Inflammatory macrophage treated with lipopolysaccharide for 4 hours (primary cell): ENCODE measurements around the gene DLGAP3.

Experiments
- DNase-seq: peaks from one replicate; pipeline ENCODE4 v3.0.0-alpha.2; 2020

The DLGAP3 gene

DNA sequence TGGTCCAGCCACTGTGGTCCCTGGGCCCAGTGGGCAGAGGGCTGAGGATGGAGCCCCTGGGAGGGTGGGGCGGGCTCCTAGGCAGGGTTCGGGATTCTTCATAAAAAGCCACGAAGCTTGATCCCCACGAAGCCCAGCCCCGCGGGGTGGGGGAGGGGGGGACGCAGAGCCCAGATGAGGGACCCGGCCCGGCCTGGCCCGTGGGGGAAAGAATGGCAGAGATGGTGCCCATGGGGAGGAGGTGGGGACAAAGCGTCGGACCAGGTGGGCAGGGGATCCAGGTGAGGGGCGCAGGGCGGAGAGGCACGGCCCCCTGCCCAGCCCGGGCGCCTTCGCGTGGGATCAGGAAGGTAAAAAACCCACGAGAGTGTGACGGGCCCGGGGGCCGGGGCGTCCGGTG is 63.9 kb downstream of the DLGAP3 start:
- DNase-seq: no peak

DNA sequence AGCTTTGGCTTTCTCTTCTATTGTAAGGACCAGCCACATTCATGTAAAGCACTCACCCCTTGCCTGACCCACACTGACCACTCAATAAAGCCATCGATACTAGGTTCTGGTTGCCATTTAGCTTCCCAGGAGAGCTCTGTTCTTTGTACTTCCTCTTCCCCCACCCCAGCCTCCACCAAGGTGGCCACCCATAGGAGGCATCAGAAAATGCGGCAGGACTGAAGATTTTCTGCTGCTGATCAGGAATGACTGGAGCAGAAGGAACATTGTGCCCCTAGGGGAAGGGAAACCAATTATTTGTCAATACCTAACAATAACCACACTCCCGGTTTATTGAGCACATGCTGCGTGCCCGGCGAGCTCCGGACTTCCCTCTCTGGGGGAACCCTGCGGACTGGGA is 64.7 kb downstream of the DLGAP3 start:
- DNase-seq: no peak

DNA sequence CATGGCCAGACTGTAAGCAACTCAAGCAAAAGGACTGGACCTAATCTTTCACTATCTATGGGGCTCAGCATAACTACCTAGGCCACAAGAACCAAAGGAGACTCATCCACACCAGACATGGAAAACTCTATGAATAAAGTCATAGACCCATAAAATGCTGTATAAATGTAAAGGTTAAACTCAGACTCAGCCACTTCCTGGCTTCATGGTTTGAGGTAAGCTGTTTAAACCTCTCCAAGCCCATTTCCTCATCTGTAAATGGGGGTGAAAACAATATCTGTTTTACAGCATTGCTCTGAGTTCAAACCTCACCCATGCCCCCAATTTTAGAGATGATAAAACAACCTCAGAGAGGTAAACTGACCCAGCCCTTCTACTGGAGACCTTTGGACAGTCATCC is 65.9 kb downstream of the DLGAP3 start:
- DNase-seq: no peak

DNA sequence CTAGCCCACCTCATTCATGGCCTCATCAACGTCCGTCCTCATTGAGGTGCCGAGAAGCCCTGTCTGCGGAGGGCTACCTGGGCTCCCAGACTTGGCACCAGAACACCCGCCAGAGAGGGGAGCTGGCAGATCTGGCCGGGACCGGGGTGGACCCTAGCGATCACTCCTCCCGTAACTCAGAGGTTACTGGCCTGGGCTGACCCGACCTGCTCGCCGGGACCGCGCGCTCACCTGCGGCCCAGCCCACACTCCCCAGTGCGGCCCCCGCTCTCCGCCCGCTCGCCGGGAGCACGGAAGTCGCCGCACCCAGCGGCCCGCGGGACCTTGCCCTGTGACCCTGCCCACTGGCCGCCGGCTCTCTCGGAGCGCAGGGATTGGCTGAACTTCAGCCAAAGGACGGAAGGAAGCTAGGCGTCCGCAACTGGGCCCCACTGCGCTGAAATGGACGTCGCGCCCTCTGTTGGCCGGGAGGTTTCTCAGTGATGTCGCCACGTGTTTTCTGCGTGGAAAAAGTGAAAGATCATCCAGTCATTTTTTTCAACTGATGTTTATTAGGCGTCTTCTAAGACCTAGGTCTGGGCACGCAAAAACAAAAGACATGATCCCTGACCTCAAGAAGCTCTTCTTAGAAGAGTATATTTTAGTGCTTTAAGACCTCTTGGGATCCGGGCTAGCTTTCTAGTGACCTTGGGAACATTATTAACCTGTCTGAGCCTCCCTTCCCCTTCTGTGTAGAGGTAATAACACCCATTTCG is 69.8 kb downstream of the DLGAP3 start, which contains the start of gene SMIM12:
TSS of gene SMIM12 (minus strand) at position 304 of the 755 bp plus-strand sequence. CDS start 3,772 bp downstream, outside the sequence.
- DNase-seq: peak; percentile 97

DNA sequence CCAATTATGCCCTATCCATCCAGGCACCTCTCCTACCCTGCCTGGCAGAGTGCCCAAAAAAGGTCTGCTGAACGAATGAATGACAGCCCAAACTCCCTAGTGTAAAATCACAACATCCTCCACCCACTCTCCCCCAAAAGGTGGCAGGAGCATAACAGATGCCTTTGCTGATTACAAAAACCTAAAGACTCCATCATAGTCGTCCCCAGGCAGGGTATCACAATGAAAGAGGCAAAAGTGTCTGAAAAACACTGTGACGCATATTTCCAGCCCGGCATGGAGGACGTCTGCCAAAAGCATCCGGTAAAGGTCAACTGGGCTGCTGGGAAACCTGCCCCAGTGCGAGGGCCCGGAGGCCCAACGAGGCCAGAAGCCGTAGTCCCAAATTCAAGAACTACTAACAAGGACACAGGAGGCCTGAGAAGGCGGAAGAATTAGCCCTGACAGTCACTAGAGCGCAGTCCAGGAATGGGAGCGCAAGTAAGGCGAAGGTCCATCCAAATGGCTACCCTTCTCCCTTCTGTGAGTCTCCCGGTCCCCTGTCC is 70.5 kb downstream of the DLGAP3 start:
- peak; percentile 15 for DNase-seq

DNA sequence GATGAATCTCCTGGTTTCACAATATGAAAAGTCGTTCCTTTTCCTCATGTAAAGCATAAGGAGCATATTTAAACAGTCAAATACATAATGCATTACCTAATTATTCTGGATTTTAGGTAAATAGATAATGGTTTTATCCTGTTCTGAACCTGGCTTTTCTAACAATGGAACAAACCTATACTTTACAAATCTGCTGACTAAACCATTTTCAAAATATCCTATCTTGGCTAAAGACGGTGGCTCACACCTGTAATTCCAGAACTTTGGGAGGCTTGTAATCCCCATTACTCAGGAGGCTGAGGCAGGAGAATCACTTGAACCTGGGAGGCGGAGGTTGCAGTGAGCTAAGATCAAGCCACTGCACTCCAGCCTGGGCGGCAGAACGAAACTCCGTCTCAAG is 72.8 kb downstream of the DLGAP3 start:
- DNase-seq: no peak

DNA sequence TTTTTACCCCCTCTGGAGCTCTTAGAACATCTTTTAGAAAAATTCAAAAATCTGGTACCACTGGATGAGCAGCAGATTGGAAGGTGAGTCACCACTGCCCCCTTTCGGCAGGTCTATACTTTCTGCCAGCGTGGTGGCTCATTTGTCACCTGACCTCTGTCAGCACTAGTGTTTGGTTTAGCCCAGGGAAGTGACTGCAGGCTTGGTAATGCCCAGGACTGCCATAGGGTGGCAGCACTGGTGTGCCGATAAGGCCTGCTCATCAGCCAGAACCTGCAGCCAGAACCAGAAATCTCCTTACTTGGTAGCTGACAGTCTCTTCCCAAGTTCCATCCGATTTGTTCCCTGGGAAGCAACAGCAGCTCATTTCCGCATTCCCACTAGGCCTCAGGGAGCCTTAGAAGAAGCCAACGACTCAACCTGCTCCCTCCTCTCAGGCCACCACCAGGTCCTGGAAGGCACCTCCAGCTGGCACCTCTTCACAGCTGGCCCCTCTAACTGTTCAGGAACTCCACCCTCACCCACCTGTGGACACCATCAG is 76.7 kb downstream of the DLGAP3 start:
- DNase-seq: peak; percentile 92

DNA sequence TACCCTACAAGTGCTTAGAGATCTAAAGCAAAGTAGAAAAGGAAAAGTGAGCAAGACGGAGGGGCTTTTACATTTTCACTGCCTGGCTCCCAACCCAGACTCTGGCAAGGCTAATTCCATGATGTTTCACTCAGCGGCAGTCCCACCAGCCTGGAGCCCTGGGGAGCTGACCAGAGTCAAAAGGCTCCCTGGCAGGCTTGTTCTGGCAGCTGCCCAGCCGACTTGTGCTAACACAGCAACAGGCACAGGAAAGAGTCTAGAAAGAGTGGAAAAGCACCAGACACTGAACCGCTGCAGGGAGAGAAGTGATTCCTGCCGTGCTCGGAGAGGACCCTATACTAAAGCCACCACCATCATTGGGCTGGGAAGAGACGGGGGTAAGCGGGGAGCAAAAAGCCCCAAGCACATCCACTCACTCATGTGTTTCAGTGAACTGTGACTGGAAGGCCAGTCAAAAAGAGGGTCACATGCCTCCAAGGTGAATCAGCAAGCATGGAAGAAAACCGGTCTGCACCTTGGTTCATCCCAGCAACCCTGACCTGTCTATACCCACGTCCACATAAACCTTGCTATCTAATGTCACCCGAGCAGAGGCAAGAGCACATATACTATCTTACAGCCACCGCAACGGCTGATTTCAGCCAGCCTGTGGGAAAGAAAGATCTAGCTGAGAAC is 77.9 kb downstream of the DLGAP3 start:
- no peak for DNase-seq

DNA sequence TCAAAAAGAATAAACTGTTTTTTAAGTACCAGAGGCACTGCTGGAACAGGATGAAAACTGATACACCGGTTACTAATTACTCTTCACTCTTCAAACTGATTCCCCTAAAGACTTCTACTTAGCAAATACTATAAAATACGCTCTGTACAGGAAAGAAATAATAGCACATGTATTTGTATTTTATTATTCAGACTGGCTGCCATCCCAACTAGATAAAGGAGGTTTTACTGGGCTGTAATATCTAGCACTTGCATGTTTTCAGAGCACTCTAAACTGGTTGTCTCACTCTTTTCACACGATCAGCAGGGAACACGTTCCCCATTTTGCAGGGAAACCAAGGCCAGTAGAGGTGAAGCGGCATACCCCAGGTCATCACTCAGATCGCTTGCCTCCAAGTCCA is 79.1 kb downstream of the DLGAP3 start:
- no peak for DNase-seq

DNA sequence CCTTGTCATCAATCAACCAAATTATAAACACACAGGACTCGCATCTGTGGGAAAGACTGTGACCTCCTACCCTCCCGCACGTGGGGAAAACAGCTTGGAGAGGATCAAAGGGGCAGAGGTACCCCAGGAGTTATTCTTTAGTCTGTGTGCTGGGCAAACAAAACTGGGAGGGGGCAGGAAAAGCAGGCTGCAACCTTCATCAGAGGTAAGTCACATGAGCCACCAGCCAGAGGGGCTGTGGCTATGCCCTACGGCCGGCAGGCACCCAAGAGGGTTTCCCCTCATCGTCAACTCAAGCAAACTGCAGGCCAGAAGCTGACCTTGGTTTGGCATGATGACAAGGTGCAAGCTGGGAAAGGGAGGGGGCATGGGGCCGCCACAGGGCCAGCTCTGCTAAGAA is 82.4 kb downstream of the DLGAP3 start:
- no peak for DNase-seq

DNA sequence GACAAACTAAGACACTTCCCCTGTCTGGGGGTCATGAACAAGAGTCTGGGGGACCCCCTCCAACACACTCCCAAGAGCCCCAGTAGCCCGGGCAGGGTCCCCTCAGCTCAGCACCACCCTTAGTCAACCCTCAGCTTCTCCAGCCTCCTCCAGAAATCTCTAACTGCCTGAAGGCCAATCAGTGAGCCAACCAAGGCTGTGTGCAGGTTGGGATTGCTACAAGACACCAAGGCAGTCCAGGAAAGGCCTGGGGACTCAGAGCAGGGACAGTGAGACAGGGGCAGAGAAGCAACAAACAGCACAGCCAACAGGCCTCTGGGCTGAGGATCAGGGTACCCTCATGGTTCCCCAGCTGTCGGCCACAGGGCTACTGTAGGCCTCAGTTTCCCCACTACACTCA is 83.2 kb downstream of the DLGAP3 start:
- no peak for DNase-seq

DNA sequence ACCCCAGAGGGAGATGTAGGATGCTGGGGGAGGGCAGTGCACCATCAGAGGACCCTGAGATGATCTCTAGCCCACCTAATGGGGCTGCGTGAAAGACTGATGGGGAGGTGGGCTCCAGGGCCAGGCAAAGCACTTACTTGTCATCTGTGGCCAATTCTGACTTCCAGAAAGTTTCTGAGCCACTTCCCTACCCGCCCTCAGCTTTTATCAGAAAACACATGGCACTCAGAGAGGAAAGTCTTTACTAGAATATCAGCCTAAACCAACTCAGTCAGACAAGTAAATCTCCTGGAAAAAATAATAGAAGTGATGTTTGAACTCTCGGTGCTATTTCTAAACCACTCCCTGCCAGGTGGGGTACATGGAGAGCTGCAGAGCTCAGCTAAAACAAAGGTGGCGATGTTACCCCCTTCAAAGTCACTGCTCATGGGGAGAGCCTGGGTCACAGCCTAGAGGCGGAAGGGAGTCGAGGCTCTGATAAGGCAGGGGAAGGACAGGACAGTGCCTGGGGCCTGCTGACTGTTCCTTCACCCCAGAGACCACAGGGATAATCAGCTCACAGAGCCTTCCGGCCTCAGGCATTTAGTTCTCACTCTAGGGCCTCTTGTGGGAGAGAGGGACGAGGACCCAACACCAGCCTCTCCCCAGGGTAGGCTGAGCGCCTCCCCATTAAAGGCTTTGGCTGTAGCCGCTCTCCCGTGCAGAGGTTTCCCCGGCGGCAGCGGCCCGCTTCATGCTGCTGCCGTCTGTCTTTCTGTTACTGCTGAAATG is 84.1 kb downstream of the DLGAP3 start:
- no peak for DNase-seq

DNA sequence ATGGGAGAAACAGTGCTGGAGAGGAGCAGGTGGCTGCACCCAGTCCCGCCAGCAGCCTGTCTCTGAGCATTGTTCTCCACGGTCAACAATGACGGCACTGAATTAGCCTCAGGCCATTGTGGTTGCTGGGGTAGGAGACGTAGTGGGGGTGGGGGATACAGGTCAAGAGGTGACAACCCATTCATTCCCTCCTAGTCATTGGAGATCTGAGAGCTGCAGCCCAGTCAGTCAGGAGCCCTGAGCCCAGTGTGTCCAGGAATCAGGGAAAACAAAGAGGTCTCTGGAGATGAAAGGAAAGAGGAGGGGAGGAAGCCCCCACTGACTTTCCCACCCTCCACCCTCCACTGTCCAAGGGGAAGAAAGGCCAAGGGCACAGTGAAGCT is 85.2 kb downstream of the DLGAP3 start:
- no peak for DNase-seq

DNA sequence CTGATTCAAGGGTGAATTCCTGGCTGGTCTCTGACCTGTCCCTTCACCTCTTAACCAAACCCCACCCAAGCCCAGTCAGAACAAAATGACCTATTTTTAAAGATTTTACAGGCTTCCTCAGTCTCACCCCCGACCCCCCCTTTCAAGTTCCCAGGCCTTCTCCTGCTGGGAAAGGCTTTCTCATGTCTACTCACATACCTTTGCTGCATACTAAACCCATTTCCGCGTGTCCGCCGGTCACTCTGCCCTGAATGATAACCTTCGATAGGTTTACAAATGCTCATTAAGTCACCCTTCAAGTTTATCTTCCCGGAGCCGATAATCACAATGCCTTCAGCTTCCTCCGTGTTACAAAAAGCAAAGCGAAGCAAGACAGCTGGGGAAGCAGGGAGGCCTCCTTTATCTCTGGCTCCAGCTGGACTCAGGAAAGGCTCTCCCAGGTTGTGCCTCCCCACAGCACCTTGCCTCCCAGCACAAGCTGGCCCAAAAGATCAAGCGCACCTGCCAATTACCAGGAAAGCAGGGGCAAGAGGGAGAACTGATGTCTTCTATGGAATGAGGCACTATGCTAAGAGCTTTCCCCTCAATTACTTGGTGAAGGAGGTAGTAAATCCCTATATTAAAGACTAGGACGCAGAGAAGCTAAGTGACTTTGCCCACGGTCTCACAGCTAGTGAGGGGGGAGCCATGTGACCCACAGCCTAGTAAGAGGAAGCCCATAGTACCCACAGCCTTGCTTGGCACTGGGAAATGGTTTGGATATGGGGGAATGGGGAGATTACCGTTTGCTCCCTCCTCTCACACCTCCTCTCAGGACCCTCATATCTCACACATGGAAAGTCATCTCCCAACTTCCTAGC is 85.8 kb downstream of the DLGAP3 start:
- no peak for DNase-seq

DNA sequence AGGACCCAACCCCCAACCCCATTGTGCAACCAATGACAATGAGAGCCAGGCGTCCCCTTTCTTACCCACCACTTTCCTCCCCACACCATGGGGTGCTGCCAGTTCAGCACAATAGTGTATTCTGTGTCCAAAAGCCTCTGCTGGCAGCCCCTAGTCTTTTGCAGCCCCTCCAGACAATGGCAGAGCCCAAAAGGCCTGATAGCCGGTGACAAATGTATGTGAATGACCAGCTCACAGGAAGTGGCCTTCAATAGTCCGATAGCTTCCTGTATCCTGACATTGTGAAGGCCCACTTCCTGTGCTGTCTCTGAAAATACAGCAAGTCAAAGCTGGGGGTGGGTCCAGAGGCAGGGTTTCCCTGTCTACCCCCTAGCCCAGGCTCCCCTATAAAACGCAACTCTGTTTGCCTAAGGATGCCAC is 86.5 kb downstream of the DLGAP3 start:
- DNase-seq: no peak

DNA sequence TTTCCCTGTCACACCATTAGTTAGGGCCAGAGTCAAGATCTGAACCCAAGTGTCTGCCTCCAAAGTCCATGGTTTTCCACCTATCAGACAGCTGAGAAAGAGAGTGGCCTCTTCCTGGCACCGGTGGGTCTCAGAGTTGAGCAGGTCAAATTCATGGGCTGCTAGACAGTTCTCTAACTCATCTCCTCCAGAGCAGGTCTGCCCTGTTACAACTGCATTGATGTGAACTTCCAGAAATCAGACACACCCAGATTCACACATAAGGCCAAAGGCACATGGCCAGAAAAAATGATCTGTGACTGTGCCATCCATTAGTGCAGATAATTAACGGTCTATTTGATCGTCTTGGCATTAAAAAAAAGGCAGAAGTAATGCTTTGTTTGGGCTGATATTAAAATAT is 87.4 kb downstream of the DLGAP3 start:
- DNase-seq: no peak

DNA sequence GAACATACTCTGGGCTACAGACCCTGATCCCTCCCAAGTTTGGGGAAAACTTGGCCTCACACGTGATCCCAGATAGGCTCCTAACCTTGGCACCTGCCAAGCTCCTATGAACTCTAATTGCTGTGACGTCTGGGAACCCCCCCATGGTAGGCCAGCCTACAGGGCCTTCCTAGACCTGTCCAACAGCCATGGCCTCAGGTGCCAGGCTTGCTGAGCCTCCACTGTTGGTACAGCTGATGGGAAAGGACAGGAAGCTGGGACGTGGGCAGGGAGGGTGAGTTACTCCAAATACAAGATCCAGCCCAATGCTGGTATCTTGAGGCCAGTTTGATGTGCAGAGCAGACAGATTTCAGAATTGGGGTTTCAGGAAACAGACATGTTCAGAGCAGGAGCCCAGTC is 89.0 kb downstream of the DLGAP3 start:
- no peak for DNase-seq

DNA sequence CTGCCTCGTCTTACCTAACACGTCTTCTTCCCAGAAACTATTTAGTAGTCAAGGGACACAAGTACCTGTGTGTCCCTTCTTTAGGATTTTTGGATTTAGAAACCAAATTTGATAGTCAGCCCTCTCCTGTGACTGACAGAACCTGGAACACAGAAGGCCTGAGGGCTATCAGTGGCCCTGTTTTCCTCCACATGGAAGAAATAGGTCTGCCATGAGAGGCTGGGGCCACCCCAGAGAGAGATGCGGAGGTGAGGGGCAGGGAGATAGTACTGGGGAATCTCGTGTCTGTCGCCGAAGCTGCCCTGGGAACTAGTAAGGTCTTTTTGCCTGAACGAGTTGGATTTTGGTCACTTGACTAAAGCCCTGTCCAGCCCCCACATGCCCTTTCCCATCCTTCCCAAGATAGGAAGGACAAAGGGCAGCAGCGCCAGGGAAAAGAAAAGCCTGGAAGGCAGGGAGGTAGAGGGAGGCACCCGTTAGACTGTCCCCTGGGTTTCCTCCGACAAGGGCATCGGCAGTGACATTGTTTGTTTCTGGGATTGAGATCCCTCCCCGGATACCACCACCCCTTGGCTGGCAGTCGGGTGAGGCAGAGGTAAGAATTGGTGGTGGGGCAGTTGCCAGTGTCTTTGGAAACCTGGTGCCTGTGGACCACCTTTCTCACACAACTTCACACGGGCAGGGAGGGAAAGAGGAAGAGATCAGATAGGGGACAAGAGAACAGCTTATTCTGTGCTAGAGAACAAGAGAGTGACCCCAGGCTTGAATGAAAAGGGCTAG is 89.7 kb downstream of the DLGAP3 start:
- no peak for DNase-seq

DNA sequence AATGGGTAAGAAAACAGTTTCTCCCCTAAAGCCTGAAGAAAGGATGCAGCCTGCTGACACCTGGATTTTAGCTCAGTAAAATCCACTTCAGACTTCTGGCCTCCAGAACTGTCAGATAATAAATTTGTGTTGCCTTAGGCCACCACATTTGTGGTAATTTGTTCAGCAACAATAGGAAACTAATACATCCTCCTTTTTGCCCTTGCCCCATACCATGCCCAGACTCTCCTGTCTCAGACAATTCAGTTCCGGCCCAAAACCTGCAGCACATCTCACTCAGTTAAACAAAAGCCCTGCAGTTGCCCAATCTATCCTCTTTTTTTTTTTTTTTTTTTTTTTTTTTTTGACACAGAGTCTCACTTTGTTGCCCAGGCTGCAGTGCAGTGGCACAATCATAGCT is 95.7 kb downstream of the DLGAP3 start:
- DNase-seq: no peak

DNA sequence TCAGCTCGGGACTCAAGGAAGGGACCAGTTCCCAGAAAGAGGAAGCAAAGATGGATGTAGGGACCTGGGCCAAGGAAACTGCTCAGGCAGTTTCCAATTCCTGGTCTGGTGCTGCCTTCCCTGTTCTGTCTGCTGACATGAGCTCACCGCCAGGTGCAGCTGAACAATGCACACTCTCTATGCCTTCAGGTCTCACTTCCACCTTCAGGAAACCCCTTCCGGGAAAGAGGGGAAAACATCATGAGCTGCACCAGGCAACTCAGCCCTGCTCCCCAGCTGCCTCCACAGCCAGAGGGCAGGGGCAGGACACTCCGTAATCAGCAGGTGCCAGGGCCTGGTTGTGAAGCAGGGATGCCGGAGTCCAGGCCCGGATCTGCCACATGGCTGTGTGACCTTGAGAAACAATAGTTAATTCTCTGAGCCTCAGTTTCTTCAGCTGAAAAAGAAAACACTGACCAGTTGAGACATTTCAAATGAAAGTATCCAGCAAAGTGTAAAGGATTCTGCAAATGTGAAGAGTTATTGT is 97.7 kb downstream of the DLGAP3 start:
- DNase-seq: no peak

DNA sequence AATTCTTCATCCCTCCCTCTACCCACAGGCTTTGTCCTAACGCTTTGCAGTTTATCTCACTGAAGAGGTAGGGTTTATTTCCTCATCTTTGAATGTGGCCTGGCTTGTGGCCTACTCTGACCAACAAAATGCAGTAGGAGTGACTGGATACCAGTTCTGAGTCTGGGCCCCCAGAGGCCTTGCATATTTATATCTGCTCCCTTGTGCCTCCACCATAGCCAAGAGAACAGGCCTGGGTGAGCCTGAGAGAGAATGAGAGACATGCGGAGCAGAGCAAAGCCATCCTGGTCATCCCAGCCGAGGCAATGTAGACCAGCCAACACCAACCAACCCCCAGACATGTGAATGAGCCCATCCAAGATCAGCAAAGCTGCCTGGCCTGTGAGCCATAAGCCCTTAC is 100.2 kb downstream of the DLGAP3 start:
- no peak for DNase-seq
